HAP-1 (cell line): ENCODE measurements around the gene PPP1R13B.
"Not testable (repeated sequence)": the region's sequence is repeated elsewhere in the genome, so short reads cannot be mapped to it uniquely, and the experiment has no call there.

Source experiments
- DNase-seq, 2 experiments: peaks; one replicate each; pipeline ENCODE4 v3.0.0-alpha.2; 2016 to 2020; ENCODE audit warnings: low spot score in 2 of 2
- H3K27me3 ChIP-seq: fragments of 250-450 bp; sonication (Bioruptor Pico); 2 replicates; pipeline ENCODE4 v1.5.1; 2020; ENCODE audit warnings: low read depth, mild to moderate bottlenecking, moderate library complexity
- H3K36me3 ChIP-seq: fragments of 250-450 bp; sonication (Bioruptor Pico); replicated peaks from 2 replicates; pipeline ENCODE4 v1.5.1; 2020; ENCODE audit warnings: mild to moderate bottlenecking
- H3K4me1 ChIP-seq: fragments of 250-450 bp; sonication (Bioruptor Pico); 2 replicates; pipeline ENCODE4 v1.5.1; 2020; ENCODE audit warnings: mild to moderate bottlenecking
- H3K4me3 ChIP-seq: fragments of 250-450 bp; sonication (Bioruptor Pico); 2 replicates; pipeline ENCODE4 v1.5.1; 2020; ENCODE audit warnings: mild to moderate bottlenecking, moderate library complexity
- H3K9me3 ChIP-seq: fragments of 250-450 bp; sonication (Bioruptor Pico); 2 replicates; pipeline ENCODE4 v1.5.1; 2020; ENCODE audit warnings: mild to moderate bottlenecking, moderate library complexity
- in situ Hi-C: fragments of 300-500 bp; cut with MboI; formaldehyde crosslinking; loops from 3 replicates; pipeline ENCODE4 v1.14.3; 2020; ENCODE audit warnings: low sequenced_read_pairs, inconsistent platforms, mixed read lengths

The PPP1R13B gene

DNA sequence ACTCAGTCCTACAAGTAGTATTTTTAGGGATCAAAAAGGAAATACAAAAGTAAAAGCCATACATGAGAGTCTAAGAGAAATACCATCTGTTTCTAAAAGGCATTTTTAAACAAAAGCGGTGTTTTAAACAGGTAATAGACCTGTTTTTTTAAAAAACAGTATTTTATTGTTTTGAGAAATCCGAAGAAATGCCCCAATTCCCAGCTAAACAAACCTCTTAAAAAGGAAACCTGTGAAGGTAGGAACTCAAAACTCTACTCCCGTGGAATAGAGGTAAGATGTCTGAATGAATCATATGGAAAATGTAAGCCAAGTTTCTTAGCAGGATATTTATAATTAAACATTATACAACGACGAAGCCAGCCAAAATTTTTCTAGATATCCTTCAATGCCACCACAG, 2.0 kb downstream of the PPP1R13B start:
- Histone ChIP-seq H3K27me3 (no peaks in the 10 kb centered on the region), H3K36me3 (peaks cover 3% of the 10 kb centered on the region; the same call in 1 of the 2 replicates), H3K9me3 (no peaks in the 10 kb centered on the region), H3K4me3 (no peak overlapping the region), H3K4me1 (peaks cover 11% of the 10 kb centered on the region)
- DNase-seq: no peak
- in situ Hi-C loops: no loop called here

DNA sequence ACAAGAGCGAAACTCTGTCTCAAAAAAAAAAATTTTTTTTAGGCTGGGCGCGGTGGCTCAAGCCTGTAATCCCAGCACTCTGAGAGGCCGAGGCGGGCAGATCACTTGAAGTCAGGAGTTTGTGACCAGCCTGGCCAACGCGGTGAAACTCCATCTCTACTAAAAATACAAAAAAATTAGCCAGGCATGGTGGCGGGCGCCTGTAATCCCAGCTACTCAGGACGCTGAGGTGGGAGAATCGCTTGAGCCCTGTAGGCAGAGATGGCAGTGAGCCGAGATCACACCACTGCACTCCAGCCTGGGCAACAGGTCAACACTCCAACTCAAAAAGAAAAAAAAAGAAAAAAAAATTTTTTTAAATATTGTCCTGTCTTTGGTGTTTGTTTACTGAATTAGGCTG, 6.1 kb downstream of the PPP1R13B start:
- in situ Hi-C loops, H3K27me3 ChIP-seq: not testable (repeated sequence)

DNA sequence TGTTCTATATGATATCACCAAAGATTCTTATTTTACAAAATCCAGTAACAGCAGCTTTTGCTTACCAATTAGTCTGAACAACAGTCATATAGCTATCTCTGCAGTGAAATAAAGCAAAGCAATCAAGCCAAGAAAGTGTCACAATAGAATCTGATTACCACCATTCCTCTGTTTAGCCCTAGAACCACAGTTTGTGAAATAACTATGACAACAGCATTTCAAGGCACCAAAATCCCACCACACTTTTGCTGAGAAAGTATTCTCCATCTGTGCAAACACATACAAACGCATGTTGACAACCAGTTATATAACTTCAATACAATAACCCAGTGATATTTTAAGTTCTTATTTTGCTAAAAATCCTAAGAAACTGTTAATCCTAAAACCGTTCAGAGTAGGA, 7.4 kb downstream of the PPP1R13B start:
- in situ Hi-C loops: no loop called here
- no peak for DNase-seq
- no peak overlapping the region for H3K4me3 ChIP-seq
- H3K9me3 ChIP-seq: no peaks in the 10 kb centered on the region
- no peaks in the 10 kb centered on the region for H3K27me3 ChIP-seq
- H3K36me3 ChIP-seq: peaks cover 3% of the 10 kb centered on the region; the same call in 1 of the 2 replicates
- H3K4me1 ChIP-seq: no peaks in the 10 kb centered on the region

More for the DNA sequence above, 6.1 kb downstream of the PPP1R13B start:
- DNase-seq, H3K4me1 ChIP-seq, H3K9me3 ChIP-seq, H3K36me3 ChIP-seq, H3K4me3 ChIP-seq: not testable (repeated sequence)

DNA sequence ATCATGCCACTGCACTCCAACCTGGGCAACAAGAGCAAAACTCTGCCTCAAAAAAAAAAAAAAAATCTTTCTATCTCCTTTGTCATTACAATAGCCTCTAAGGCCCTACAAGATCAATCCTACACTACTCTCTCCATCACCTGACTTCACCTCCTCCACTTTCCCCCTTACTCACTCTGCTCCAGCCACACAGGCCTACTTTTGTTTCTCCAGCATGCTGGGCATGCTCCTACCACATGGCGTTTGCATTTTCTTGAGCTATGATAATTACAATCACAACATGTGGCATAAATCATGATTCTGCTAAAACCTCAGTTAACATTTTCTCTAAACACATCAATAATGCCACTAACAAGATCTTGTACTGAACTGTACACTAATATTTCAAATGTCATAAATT, 7.8 kb downstream of the PPP1R13B start:
- in situ Hi-C loops: no loop called here
- no peaks in the 10 kb centered on the region for H3K27me3 ChIP-seq
- no peaks in the 10 kb centered on the region for H3K4me1 ChIP-seq
- no peak overlapping the region for H3K4me3 ChIP-seq
- no peak for DNase-seq
- H3K36me3 ChIP-seq: peaks cover 3% of the 10 kb centered on the region; the same call in 1 of the 2 replicates
- H3K9me3 ChIP-seq: no peaks in the 10 kb centered on the region

DNA sequence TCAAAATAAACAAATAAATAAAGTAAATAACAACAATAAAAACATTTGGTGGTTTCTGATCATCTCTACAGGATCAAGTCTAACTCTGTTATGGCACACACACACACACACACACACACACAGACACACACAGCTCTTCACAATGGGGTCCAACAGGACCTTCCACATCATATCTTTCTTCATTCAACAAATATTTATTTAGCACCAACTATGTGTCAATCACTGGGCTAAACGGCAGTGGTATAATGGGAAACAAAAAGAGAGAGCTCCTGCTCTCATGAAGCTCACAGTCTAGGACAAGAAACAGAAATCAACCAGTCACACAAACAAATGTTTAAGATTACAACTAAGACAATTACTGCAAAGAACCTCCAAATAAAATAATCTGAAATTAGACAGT, 9.3 kb downstream of the PPP1R13B start:
- no peaks in the 10 kb centered on the region for H3K27me3 ChIP-seq
- no peaks in the 10 kb centered on the region for H3K9me3 ChIP-seq
- no peak overlapping the region for H3K4me3 ChIP-seq
- in situ Hi-C loops: no loop called here
- peaks cover 3% of the 10 kb centered on the region; the same call in 1 of the 2 replicates for H3K36me3 ChIP-seq
- no peak for DNase-seq
- H3K4me1 ChIP-seq: no peaks in the 10 kb centered on the region

DNA sequence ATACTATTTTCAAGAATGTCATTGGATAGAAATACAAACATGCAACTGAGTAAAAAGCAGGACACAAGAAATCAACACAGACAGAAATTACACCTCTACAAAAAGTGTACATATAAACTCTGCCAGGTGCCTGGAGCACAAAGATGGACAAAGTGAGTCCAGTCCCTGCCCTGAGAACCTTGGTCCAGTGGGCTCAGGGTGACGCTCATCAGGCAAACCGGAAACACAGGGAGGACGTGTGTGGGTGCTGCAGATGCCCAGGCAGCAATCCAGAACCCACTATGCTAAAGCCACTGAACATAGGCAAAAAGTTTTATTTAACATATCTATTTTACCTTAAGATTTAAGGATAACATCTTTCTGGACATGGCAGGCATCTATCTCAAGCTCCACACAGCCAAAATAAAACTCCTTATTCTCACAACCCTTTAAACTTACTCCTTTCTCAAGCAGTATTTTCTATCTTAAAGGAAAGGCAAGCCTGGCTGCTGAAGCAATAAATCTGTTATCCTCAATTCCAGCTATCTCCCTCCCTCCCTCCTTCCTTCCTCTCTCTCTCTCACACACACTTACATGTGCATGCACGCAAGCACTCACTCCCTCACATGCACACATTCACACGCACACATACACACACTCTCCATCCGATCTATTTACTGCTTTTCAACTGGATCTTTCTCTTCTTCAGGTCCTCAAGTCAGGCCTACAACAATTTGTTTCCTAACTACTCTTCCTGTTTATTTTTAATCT, 10.2 kb downstream of the PPP1R13B start:
- in situ Hi-C loops: no loop called here
- H3K4me1 ChIP-seq: no peaks in the 10 kb centered on the region

DNA sequence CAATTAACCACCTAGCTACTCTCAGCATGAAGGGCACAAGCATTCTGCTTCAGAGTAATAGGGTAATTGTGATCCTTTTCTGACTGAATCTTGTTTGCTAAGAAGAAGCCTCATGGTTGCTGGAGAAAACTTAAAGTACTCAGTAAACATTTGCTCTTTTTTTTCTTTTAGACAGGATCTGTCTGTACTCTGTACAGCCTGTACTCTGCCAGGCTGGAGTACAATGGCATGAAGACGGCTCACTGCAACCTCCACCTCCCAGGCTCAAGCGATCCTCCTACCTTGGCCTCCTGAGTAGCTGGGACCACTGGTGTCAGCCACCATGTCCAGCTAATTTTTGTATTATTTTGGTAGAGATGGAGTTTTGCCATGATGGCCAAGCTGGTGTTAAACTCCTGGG, 12.4 kb downstream of the PPP1R13B start:
- Histone ChIP-seq H3K4me3 (no peak overlapping the region), H3K27me3 (no peaks in the 10 kb centered on the region), H3K36me3 (no peaks in the 10 kb centered on the region), H3K4me1 (no peaks in the 10 kb centered on the region), H3K9me3 (no peaks in the 10 kb centered on the region)
- in situ Hi-C loops: no loop called here
- DNase-seq: no peak

More for the DNA sequence above, 10.2 kb downstream of the PPP1R13B start:
- H3K36me3 ChIP-seq: peaks cover 3% of the 10 kb centered on the region; the same call in 1 of the 2 replicates
- H3K4me3 ChIP-seq: no peak overlapping the region
- no peaks in the 10 kb centered on the region for H3K27me3 ChIP-seq
- H3K9me3 ChIP-seq: no peaks in the 10 kb centered on the region
- DNase-seq: no peak

DNA sequence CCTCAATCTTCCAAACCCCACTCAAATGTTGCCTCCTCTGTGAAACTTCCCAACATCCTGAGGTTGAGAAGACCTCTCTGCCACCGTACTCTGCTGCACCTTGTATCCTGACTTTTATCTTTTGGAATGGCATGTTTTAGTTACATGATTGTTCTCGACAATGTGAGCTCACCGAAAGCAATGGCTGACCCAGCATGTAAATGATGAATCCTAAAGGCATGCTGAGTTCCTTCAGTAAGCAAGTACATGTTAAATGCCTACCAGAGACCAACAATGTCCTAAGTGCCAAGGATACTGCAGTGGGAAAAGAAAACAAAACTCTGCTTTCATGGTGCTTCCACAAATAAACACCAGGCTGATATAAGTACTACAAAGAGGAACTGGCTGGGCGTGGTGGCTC, 13.7 kb downstream of the PPP1R13B start:
- in situ Hi-C loops: no loop called here
- Histone ChIP-seq H3K4me1 (no peaks in the 10 kb centered on the region), H3K4me3 (no peak overlapping the region), H3K36me3 (no peaks in the 10 kb centered on the region), H3K9me3 (no peaks in the 10 kb centered on the region), H3K27me3 (no peaks in the 10 kb centered on the region)
- DNase-seq: no peak

DNA sequence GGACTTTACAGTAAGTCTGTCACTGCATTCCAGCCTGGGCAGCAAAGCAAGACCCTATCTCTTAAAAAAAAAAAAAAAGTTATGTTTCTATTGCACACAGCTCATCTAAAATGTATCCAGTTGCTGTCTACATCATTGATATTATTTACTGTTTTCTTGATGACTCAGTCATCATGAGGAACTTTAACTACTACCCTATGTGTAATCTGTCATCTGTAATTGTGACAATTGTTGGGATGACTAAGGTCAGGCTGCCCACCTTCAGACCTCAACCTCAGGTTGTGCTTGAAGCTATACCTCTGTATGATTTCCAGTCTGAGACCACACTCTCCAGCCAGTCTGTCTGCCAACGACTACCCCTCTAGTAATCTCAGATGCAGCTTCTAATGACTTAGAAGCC, 15.3 kb downstream of the PPP1R13B start:
- Histone ChIP-seq H3K36me3 (no peaks in the 10 kb centered on the region), H3K4me3 (no peak overlapping the region), H3K4me1 (no peaks in the 10 kb centered on the region), H3K9me3 (no peaks in the 10 kb centered on the region), H3K27me3 (no peaks in the 10 kb centered on the region)
- no peak for DNase-seq
- in situ Hi-C loops: no loop called here

DNA sequence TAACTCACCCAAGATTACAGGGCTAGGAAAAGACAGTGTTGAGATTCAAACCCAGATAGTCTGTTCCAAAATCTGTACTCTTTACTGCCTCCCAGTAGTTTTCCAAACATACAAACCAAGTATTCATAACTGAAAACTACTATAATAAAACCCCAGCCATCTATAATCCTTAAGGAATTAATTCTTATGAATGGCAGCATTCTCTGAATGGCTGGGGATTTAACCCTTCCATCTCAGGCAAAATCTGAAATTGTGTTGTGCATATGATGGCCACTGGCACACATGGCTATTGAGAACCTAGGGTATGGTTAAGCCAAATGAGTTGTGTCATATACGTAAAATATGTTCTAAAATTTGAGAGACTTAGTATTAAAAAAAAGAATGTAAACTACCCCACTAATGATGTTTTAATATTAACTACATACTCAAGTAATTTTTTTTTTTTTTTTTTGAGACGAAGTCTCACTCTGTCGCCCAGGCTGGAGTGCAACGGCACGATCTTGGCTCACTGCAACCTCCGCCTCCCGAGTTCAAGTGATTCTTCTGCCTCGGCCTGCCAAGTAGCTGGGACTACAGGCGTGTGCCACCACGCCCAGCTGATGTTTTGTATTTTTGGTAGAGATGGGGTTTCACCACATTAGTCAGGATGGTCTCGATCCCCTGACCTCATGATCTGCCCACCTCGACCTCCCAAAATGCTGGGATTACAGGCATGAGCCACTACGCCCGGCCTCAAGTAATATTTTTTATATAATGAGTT, 16.7 kb downstream of the PPP1R13B start:
- no peak for DNase-seq
- Histone ChIP-seq H3K36me3 (no peaks in the 10 kb centered on the region), H3K4me3 (no peak overlapping the region), H3K9me3 (no peaks in the 10 kb centered on the region), H3K4me1 (no peaks in the 10 kb centered on the region), H3K27me3 (no peaks in the 10 kb centered on the region)
- in situ Hi-C loops: no loop called here

DNA sequence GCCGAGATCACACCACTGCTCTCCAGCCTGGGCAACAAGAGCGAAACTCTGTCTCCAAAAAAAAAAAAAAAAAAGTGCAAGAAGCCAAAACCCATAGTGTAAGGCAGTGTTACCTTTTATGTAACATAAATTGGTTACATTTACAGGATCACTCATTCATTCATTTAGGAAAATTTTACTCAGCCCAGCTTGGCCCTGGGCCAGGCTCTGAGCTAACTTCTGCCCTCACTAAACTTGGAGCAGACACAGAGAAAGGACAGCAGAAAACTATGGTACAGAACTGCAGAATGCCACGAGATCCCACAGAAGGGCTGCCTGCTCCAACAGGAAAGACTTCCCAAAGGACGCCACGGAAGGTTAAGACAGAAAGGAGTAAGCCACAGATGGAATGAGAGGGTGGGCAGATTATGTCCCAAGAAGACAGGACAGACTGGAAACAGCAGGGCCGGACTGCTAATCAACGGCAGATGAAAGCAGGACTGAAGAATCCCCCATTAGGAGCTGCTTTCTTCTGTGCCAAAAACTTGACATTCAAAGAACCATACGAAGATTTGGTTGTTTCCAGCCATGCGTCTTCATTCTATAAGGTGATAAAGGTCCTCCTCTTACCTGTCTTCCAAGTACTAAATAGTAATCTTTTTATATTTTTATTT, 18.9 kb downstream of the PPP1R13B start:
- Histone ChIP-seq H3K4me1 (no peaks in the 10 kb centered on the region), H3K9me3 (no peaks in the 10 kb centered on the region), H3K4me3 (no peak overlapping the region), H3K27me3 (no peaks in the 10 kb centered on the region), H3K36me3 (no peaks in the 10 kb centered on the region)
- no peak for DNase-seq
- in situ Hi-C loops: no loop called here

DNA sequence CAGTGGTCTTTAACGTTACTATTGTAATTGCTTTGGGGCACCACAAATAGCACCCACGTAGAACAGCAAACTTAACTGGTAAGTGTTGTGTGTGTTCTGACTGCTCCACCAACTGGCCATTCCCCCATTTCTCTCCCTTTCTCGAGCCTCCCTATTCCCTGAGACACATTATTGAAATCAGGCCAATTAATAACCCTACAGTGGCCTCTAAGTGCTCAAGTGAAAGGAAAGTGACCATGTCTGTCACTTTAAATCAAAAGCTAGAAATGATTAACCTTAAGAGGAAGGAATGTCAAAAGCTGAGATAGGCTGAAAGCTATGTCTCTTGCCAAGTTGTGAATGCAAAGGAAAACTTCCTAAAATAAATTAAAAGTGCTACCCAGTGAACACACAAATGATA, 22.3 kb downstream of the PPP1R13B start:
- in situ Hi-C loops: no loop called here
- no peaks in the 10 kb centered on the region for H3K27me3 ChIP-seq
- no peaks in the 10 kb centered on the region for H3K9me3 ChIP-seq
- DNase-seq: no peak
- H3K4me3 ChIP-seq: no peak overlapping the region
- H3K36me3 ChIP-seq: no peaks in the 10 kb centered on the region
- H3K4me1 ChIP-seq: peaks cover 1% of the 10 kb centered on the region

DNA sequence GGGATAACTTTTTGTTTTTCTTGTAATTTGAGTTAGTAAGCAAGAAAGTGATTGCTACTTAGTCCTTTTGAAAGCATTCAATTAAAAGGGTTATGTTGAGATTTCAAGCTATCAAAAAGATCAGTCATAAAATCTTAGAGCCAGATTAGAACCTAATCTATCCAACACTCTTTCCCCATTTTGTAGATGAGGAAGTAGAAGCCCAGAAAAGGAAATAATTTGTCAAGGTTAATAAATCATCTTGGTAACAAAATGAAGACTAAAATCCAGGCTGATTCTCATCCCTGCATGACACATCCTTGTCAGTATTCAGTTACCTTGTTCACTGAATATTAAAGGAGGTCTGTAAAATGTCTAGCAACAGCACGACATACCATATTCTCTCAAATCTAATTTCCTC, 26.5 kb downstream of the PPP1R13B start:
- Histone ChIP-seq H3K9me3 (no peaks in the 10 kb centered on the region), H3K36me3 (no peaks in the 10 kb centered on the region), H3K4me3 (no peak overlapping the region), H3K27me3 (no peaks in the 10 kb centered on the region), H3K4me1 (peaks cover 8% of the 10 kb centered on the region)
- DNase-seq: no peak
- in situ Hi-C loops: no loop called here

DNA sequence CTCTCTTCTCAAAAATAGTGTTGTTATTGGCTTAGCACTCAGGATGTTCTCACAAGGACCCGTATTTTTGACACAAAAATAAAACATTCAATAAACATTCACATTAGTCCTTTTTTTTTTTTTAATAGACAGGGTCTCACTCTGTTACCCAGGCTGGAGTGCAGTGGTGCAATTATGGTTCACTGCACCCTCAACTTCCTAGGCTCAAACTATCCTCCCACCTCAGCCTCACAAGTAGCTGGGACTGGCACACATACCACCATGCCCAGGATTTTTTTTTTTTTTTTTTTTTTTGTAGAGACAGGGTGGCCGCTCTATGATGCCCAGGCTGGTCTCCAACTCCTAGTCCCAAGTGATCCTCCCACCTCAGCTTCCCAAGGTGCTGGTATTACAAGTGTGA, 27.0 kb downstream of the PPP1R13B start:
- H3K4me1 ChIP-seq: peaks cover 8% of the 10 kb centered on the region
- in situ Hi-C loops: no loop called here
- no peaks in the 10 kb centered on the region for H3K27me3 ChIP-seq
- no peak for DNase-seq
- no peaks in the 10 kb centered on the region for H3K9me3 ChIP-seq
- H3K36me3 ChIP-seq: no peaks in the 10 kb centered on the region
- H3K4me3 ChIP-seq: no peak overlapping the region
